ENCODE measurements around the gene ADGRG1. TPM values are rescaled to one million over a fixed set of nuclear protein-coding genes. Genes with fewer than 3 reads are reported as not detected.

Gene ADGRG1
- total and polyA plus RNA-seq, 2 donors (not counting 1 experiment from before 2014, with no cell fraction given) = 0.20 to 0.61 TPM

- ChIA-PET POLR2A (no interaction called here), CTCF (no interaction called here)
- no peaks in the 10 kb centered on the region for H3K4me1 Mint-ChIP-seq
- Histone ChIP-seq H3K4me1 (ENCODE audit: control insufficient read depth in 2 of 2, insufficient read depth in 2 of 2, low read length in 2 of 2) (no peaks in the 10 kb centered on the region), H3K27ac (ENCODE audit: low read length in 2 of 2) (no peak overlapping the region), H3K36me3 (replicated peaks in 1 of 2; ENCODE audit: control extremely low read depth in 1 of 2, control insufficient read depth in 1 of 2, extremely low read depth in 1 of 2, insufficient read depth in 2 of 2, low read length in 1 of 2) (no peaks in the 10 kb centered on the region), H3K9ac (ENCODE audit: low read length) (no peak overlapping the region), H4K20me1 (ENCODE audit: control insufficient read depth, insufficient read depth, low read length, poor library complexity, severe bottlenecking) (no peaks in the 10 kb centered on the region), H3K79me2 (ENCODE audit: control insufficient read depth, insufficient read depth, low read length) (no peaks in the 10 kb centered on the region), H3K9me3 (ENCODE audit: control extremely low read depth in 1 of 3, control insufficient read depth in 2 of 3, insufficient read depth in 1 of 3, low read length in 2 of 3) (peaks cover 0 to 4% (median 0%) of the 10 kb centered on the region in 3 donors), H3K27me3 (replicated peaks in 1 of 4; ENCODE audit: control extremely low read depth in 1 of 4, control insufficient read depth in 3 of 4, insufficient read depth in 4 of 4, low read length in 3 of 4) (peaks cover 0 to 14% (median 3%) of the 10 kb centered on the region in 4 experiments), H2AFZ (ENCODE audit: insufficient read depth, low read depth, low read length, poor library complexity, severe bottlenecking) (no peak overlapping the region), H3K4me3 (ENCODE audit: control extremely low read depth in 1 of 5, extremely low read depth in 1 of 5, insufficient read depth in 1 of 5, low read depth in 2 of 5, low read length in 4 of 5) (no peak overlapping the region), H3K4me2 (replicated peaks; ENCODE audit: low read depth, low read length, poor library complexity, severe bottlenecking) (no peak overlapping the region)
- no peak for DNase-seq
- H3K4me3 Mint-ChIP-seq = no peak overlapping the region
- H3K27ac Mint-ChIP-seq = no peak overlapping the region
- no peak for ATAC-seq (ENCODE audit: low read depth)
- TF ChIP-seq CTCF (IDR thresholded peaks at IDR 0.05) = no peak
- TF ChIP-seq EZH2 (IDR thresholded peaks at IDR 0.05; ENCODE audit: borderline replicate concordance, insufficient read depth, low read depth, low read length, poor library complexity, severe bottlenecking) = no peak
- WGBS (ENCODE audit: insufficient coverage) = 83% methylated on average over 4 of the region's 8 CpGs
- no peaks in the 10 kb centered on the region for H3K9me3 Mint-ChIP-seq (ENCODE audit: insufficient read depth)
- peaks cover 15% of the 10 kb centered on the region for H3K27me3 Mint-ChIP-seq
- intact Hi-C loops (cut with micrococcal nuclease) = no loop called here
Measured at GRCh38 chr16:57637020-57637419, 8.6 kb downstream of the ADGRG1 start.

- no peak for ATAC-seq (ENCODE audit: low read depth)
Measured at GRCh38 chr16:57637424-57637823, 9.0 kb downstream of the ADGRG1 start.

More at GRCh38 chr16:57637424-57637823, 9.0 kb downstream of the ADGRG1 start:
- Histone ChIP-seq H3K9ac (ENCODE audit: low read length) (no peak overlapping the region), H3K4me1 (ENCODE audit: control insufficient read depth in 2 of 2, insufficient read depth in 2 of 2, low read length in 2 of 2) (no peaks in the 10 kb centered on the region), H3K4me2 (replicated peaks; ENCODE audit: low read depth, low read length, poor library complexity, severe bottlenecking) (no peak overlapping the region), H2AFZ (ENCODE audit: insufficient read depth, low read depth, low read length, poor library complexity, severe bottlenecking) (no peak overlapping the region), H3K9me3 (ENCODE audit: control extremely low read depth in 1 of 3, control insufficient read depth in 2 of 3, insufficient read depth in 1 of 3, low read length in 2 of 3) (peaks cover 0 to 4% (median 0%) of the 10 kb centered on the region in 3 donors), H3K27ac (ENCODE audit: low read length in 2 of 2) (no peak overlapping the region), H3K79me2 (ENCODE audit: control insufficient read depth, insufficient read depth, low read length) (no peaks in the 10 kb centered on the region), H3K27me3 (replicated peaks in 1 of 4; ENCODE audit: control extremely low read depth in 1 of 4, control insufficient read depth in 3 of 4, insufficient read depth in 4 of 4, low read length in 3 of 4) (peaks cover 0 to 14% (median 2%) of the 10 kb centered on the region in 4 experiments), H3K36me3 (replicated peaks in 1 of 2; ENCODE audit: control extremely low read depth in 1 of 2, control insufficient read depth in 1 of 2, extremely low read depth in 1 of 2, insufficient read depth in 2 of 2, low read length in 1 of 2) (no peaks in the 10 kb centered on the region), H3K4me3 (ENCODE audit: control extremely low read depth in 1 of 5, extremely low read depth in 1 of 5, insufficient read depth in 1 of 5, low read depth in 2 of 5, low read length in 4 of 5) (no peak overlapping the region), H4K20me1 (ENCODE audit: control insufficient read depth, insufficient read depth, low read length, poor library complexity, severe bottlenecking) (no peaks in the 10 kb centered on the region)
- Mint-ChIP-seq H3K27ac (no peak overlapping the region), H3K9me3 (ENCODE audit: insufficient read depth) (no peaks in the 10 kb centered on the region), H3K4me3 (no peak overlapping the region), H3K4me1 (no peaks in the 10 kb centered on the region), H3K27me3 (peaks cover 15% of the 10 kb centered on the region)
- 33% methylated on average over 4 of the region's 8 CpGs for whole genome bisulfite sequencing (ENCODE audit: insufficient coverage)
- intact Hi-C loops (cut with micrococcal nuclease) = no loop called here
- ChIA-PET CTCF (interaction anchor here (1.1 kb wide), 1 partner anchor 10 kb away, joined by 3 read pairs; no protein-coding TSS in a partner anchor), POLR2A (no interaction called here)
- no peak for TF ChIP-seq EZH2 (IDR thresholded peaks at IDR 0.05; ENCODE audit: borderline replicate concordance, insufficient read depth, low read depth, low read length, poor library complexity, severe bottlenecking)
- no peak for TF ChIP-seq CTCF (IDR thresholded peaks at IDR 0.05)
- DNase-seq = no peak

All from B cell (primary cell).